ENCODE measurements around the gene CDH1.

CDH1 gene

GRCh38 chr16:68759062-68759461, 22.0 kb downstream of the CDH1 start:
- DNase-seq (ENCODE audit: low read depth in 2 of 3, low spot score in 2 of 3): no peak

- peak in 1 of 3 experiments; percentile 33 for DNase-seq (ENCODE audit: low read depth in 2 of 3, low spot score in 2 of 3)
These were observed 23.7 kb downstream of the CDH1 start for GRCh38 chr16:68760671-68761275.

GRCh38 chr16:68762996-68763756, 26.1 kb downstream of the CDH1 start:
- DNase-seq (ENCODE audit: low read depth in 2 of 3, low spot score in 2 of 3): no peak

GRCh38 chr16:68764862-68765261, 27.8 kb downstream of the CDH1 start:
- DNase-seq (ENCODE audit: low read depth in 2 of 3, low spot score in 2 of 3): no peak

- no peak for DNase-seq (ENCODE audit: low read depth in 2 of 3, low spot score in 2 of 3)
These were observed 30.5 kb downstream of the CDH1 start for GRCh38 chr16:68767581-68767980.

- no peak for DNase-seq (ENCODE audit: low read depth in 2 of 3, low spot score in 2 of 3)
These were observed 31.1 kb downstream of the CDH1 start for GRCh38 chr16:68768175-68768574.

- no peak for DNase-seq (ENCODE audit: low read depth in 2 of 3, low spot score in 2 of 3)
These were observed 31.7 kb downstream of the CDH1 start for GRCh38 chr16:68768771-68769170.

GRCh38 chr16:68770671-68771070, 33.6 kb downstream of the CDH1 start:
- DNase-seq (ENCODE audit: low read depth in 2 of 3, low spot score in 2 of 3): no peak

GRCh38 chr16:68772030-68772681, 35.1 kb downstream of the CDH1 start:
- DNase-seq (ENCODE audit: low read depth in 2 of 3, low spot score in 2 of 3): no peak

GRCh38 chr16:68772871-68773270, 35.8 kb downstream of the CDH1 start:
- DNase-seq (ENCODE audit: low read depth in 2 of 3, low spot score in 2 of 3): no peak

GRCh38 chr16:68774982-68775634, 38.0 kb downstream of the CDH1 start:
- DNase-seq (ENCODE audit: low read depth in 2 of 3, low spot score in 2 of 3): no peak

- no peak for DNase-seq (ENCODE audit: low read depth in 2 of 3, low spot score in 2 of 3)
These were observed 39.9 kb downstream of the CDH1 start for GRCh38 chr16:68776821-68777485.

GRCh38 chr16:68778551-68779231, 41.6 kb downstream of the CDH1 start:
- DNase-seq (ENCODE audit: low read depth in 2 of 3, low spot score in 2 of 3): no peak

- DNase-seq (ENCODE audit: low read depth in 2 of 3, low spot score in 2 of 3): no peak
These were observed 42.8 kb downstream of the CDH1 start for GRCh38 chr16:68779891-68780290.

GRCh38 chr16:68781784-68782183, 44.7 kb downstream of the CDH1 start:
- no peak for DNase-seq (ENCODE audit: low read depth in 2 of 3, low spot score in 2 of 3)

- DNase-seq (ENCODE audit: low read depth in 2 of 3, low spot score in 2 of 3): no peak
These were observed 45.4 kb downstream of the CDH1 start for GRCh38 chr16:68782198-68783174.

- DNase-seq (ENCODE audit: low read depth in 2 of 3, low spot score in 2 of 3): no peak
These were observed 47.1 kb downstream of the CDH1 start for GRCh38 chr16:68784226-68784625.

- no peak for DNase-seq (ENCODE audit: low read depth in 2 of 3, low spot score in 2 of 3)
These were observed 47.6 kb downstream of the CDH1 start for GRCh38 chr16:68784721-68785120.

GRCh38 chr16:68785715-68786114, 48.6 kb downstream of the CDH1 start:
- no peak for DNase-seq (ENCODE audit: low read depth in 2 of 3, low spot score in 2 of 3)
